ENCODE measurements around the gene OR2AG1.

The OR2AG1 gene, protein sequence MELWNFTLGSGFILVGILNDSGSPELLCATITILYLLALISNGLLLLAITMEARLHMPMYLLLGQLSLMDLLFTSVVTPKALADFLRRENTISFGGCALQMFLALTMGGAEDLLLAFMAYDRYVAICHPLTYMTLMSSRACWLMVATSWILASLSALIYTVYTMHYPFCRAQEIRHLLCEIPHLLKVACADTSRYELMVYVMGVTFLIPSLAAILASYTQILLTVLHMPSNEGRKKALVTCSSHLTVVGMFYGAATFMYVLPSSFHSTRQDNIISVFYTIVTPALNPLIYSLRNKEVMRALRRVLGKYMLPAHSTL

DNA sequence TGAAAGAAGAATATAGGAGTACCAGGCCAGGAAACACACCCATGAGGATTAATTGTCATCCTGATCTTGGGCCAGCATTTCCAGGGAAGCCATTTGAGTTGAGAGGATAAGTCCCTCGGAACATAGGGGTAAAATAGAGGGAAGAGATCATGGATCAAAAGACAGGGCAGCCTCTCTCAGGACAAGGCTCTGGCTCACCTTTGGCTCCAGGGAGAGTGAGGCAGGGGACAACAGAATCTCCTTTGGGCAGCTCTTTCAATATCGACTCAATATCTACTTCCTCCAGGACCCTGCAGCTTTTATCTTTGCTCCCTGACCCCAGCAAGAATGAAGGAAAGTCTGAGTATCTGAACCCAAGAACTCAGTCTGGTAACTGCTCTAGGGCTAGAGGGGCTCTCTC lies at the start of gene OR2AG1:
TSS of gene OR2AG1 (plus strand) at position 301 of the 400 bp plus-strand sequence. CDS start 2,018 bp downstream, outside the sequence.
- in situ Hi-C loops (cut with MboI; ENCODE audit: low sequenced_read_pairs) = no loop called here

DNA sequence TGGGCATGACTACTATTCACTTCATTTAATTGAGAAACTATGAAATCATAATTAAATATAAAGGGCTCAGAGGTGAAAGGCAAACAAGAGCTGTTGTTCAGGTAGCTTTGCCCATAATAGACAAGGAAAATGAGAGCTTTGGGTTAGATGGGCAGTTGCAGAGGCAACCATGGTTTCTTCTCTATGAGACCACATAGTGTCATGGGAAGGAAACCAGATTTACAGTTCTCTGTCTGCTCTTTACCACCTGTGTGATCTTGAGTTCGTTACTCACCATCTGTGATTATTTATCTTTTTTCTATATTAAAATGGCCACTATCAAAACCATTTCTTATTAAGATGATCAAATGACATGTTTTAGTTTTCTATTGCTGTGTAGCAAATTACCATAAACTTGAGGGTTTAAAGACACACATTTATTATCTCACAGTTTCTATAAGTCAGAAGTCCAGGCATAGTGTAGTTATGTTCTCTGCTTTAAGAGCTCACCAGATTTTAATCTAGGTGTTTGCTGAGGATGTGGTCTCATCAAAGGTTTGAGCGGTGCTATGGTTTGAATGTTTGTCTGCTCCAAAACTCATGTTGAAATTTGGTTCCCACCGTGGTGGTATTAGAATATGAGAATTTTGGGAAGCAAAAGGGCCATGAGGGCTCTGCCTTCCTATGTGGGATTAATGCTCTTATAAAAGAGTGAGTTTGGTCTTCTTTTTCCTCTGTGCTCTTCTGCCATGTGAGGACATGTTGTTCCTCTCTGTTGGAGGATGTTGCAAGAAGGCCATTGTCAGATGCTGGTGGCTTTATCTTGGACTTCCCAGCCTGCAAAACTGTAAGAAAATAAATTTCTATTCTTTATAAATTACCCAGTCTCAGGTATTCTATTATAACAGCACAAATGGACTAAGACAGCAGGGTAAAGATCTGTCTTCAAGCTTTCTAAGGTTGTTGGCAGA lies 49.2 kb upstream of the OR2AG1 start:
- in situ Hi-C loops (cut with MboI; ENCODE audit: low sequenced_read_pairs) = no loop called here

DNA sequence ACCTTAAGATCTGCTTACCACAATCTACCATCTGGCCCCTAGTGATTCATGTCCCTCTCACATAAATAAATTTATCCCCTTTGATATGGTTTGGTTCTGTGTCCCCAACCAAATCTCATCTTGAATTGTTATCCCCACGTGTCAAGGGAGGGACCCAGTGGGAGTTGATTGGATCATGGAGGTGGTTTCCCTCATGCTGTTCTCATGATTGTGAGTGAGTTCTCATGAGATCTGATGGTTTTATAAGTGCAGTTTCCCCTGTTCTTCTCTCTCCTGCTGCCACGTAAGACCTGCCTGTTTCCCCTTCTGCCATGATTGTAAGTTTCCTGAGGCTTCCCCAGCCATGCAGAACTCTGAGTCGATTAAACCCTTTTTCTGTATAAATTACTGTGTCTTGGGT lies 48.2 kb upstream of the OR2AG1 start:
- in situ Hi-C loops (cut with MboI; ENCODE audit: low sequenced_read_pairs) = no loop called here

DNA sequence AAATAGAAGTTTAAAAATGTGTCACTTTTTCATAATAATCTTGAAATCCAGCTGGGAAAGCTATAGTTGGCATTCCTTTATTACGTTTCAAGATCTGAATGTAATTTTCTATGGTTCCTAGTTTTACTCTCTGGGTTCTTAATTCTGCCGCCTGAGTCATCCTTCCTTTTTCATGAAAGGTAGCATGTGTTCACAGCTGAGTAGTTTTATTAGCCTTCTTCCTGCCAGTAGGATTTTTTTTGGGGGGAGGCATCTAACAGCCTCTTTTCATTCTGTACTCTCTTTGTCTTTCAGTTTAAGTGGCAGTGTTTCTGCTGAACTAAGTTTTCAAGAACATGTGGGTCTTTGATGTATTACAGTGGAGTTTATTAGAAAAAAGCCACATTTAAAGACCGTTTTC lies 47.5 kb upstream of the OR2AG1 start:
- in situ Hi-C loops (cut with MboI; ENCODE audit: low sequenced_read_pairs) = no loop called here

DNA sequence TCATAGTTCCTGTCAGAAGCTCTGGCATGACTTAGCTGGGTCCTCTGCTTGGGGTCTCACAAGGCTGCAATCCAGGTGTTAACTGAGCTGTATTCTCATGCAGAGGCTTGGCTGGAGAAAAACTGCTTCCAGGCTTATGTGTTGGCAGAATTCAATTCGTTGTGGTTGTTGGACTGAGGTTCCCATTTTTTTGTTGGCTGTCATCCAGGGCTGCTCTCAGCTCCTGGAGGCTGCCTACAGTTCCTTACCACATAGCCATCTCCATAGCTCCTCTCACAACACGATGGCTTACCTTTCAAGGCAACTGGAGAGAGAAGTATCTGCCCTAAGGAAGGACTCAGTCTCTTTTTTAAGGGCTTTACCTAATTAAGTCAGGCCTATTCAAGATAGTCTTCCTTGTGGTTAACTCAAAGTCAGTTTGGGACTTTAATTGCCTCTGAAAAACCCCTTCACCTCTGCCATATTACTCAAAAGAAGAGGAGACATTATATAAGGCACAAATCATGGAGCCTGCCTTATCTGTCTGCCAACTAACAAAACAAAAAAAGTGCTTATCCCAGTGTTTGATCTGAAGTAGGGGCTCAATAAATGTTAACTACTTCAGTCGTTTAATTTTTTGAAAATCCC lies 46.2 kb upstream of the OR2AG1 start:
- in situ Hi-C loops (cut with MboI; ENCODE audit: low sequenced_read_pairs) = no loop called here

DNA sequence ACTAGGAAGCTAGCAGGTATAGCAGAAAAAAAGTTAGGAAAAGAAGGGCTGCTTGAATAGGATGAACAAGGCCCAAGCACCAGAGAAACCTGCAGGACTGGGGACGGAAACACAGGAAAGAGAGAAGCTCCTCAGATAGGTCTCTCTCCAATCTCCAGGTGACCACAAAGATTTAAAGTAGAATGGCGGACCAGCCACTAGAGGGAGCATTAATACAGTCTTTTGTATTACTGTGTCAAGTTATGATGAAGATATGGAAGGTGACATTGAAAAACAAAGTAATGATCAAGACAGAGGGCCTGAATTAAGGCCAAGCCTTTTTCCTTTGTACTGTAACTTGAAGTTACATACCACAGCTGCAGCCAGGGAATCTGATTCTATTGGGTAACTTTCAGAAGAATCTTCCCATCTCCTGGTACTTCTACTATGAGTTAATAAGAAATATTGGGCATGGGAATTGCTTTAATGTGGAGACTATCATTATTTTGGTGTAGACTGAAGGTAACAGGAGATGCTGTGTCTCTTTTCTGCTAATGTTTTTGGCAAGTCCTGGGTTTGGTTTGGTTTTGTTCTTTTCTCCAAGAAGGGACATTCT lies 44.9 kb upstream of the OR2AG1 start:
- in situ Hi-C loops (cut with MboI; ENCODE audit: low sequenced_read_pairs) = no loop called here

DNA sequence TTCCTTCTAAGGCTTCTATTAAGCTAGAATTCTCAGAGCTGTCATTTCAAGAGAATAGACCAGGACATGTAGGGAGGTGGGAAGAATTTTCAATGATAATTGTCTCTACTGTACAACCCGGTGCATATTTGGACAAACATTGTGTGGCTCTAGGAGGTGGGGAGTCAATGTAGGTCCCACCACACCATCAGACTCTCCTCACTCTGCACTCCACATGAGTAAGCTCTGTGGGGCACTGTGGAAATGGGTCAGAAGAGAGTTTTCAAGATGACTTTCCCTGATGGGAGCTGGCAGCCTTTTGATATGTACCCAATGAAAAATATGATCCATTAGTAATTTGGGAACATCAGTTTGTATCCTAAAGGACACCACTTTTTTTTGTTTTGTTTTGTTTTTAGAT lies 44.2 kb upstream of the OR2AG1 start:
- in situ Hi-C loops (cut with MboI; ENCODE audit: low sequenced_read_pairs) = no loop called here

DNA sequence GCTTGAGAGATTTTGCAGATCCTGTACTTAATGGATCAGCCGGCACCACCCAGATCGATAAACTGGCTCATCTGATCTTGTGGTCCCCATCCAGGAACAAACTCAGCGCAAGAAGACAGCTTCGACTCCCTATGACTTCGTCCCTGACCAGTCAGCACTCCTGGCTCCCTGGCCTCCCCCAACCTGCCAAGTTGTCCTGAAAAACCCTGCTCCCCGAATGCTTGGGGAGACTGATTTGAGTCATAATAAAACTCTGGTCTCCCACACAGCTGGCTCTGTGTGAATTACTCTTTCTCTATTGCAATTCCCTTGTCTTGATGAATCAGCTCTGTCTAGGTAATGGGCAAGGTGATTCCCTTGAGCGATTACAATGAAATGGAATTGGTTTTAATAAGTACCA lies 40.6 kb upstream of the OR2AG1 start:
- in situ Hi-C loops (cut with MboI; ENCODE audit: low sequenced_read_pairs) = no loop called here

DNA sequence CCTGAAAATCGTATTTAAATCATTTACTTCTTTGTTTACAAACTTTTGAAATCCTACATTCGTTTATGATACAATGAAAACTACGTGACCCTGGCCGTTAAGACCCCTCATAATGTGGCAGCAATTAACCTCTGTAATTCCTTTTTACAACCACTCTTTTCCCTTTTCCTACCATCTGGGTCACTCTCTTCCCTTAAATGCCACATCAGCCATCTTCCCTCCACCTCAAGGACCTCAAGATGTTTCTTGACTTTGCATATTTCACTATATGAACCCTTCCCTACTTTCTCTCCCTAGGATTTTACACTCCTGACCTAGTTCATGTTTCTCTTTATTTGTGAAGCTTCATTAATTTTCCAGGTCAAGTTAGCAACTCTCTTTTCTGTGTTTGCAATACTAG lies 37.8 kb upstream of the OR2AG1 start:
- in situ Hi-C loops (cut with MboI; ENCODE audit: low sequenced_read_pairs) = no loop called here

DNA sequence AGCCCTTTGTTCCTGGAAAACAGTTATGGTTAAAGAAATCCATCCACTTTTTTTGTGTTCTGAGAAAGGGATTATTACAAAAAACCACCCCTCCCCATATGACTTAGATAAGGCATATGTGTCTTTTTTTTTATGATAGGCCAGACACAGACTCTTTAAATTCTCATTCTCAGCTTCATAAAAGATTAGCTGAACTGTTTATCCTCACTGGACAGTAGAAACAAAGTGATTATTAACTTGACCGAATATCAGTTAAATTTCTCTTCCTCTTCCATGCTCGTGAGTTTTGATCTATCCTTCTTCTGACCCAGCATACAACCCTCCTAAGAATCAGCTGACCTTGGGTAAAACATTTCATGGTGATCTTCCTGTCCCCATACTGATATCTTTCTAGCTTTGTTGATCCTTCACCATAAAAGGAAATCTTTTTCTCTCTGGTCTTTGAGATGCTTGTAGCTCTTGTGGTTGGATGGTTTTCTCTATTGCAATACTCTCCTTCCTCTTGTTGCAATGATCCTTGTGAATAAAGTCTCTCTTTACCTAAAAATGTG lies 37.3 kb upstream of the OR2AG1 start:
- in situ Hi-C loops (cut with MboI; ENCODE audit: low sequenced_read_pairs) = no loop called here

DNA sequence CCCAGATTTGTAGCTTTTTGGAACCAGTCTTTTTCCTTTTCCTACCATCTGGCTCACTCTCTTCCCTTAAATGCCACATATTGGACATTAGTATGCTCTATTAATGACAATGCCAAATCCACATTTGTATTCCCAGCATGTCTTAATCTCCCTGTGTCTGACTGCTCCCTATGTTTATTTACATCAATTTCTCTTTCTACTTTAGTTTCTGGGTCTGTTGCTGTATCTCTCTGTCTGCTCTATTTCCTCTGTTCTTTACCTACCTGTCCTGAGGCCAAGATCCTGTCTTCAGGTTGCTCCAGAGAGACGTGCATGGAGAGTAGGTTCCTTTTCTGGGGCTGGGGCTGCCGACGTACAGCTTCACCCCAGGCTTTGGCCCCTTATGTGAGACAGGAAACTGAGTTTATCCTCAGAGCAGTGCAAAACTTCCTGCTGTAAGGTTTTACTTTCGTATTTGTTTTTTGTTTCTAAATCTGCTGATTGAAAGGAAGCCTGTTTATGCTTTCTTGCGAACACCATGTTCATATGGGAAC lies 36.7 kb upstream of the OR2AG1 start:
- in situ Hi-C loops (cut with MboI; ENCODE audit: low sequenced_read_pairs) = no loop called here

DNA sequence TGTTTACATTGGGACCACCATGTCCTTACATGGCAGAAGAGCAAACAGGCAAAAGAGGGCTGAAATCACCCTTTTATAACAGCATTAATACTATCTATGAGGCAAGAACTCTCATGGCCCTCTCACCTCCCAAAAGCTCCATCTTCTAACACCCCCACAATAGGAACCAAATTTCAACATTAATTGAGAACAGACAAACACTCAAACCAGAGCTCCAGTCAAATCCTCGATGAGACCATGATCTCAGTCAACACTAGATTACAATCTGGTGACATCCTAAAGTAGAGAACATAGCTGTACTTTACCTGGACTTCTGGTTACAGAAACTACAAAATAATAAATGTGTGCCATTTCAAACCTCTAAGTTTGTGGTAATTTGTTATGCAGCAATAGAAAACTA lies 36.2 kb upstream of the OR2AG1 start:
- in situ Hi-C loops (cut with MboI; ENCODE audit: low sequenced_read_pairs) = no loop called here

DNA sequence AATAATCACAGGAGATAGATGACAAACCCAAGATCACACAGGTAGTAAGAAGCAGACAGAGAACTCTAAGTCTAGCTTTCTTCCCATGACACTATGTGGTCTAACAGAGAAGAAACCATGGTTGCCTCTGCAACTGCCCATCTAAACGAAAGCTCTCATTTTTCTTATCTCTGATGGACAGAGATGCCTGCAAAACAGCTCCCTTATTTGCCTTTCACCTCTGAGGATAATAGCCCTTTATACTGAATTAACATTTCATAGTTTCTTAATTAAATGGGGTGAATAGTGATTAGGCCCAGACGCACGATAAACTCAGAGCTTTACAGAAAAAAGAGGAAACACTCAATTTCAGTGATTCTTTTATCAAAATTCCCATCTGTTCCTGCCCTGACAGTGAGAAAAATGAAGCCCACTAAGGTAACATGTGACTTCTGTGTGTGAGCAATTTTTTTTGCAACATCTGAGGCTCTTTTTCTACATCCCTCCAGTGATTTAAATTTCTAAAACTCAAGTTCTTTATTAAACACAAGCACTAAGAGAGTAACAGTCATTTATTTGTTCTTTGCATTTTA lies 35.6 kb upstream of the OR2AG1 start:
- in situ Hi-C loops (cut with MboI; ENCODE audit: low sequenced_read_pairs) = no loop called here

DNA sequence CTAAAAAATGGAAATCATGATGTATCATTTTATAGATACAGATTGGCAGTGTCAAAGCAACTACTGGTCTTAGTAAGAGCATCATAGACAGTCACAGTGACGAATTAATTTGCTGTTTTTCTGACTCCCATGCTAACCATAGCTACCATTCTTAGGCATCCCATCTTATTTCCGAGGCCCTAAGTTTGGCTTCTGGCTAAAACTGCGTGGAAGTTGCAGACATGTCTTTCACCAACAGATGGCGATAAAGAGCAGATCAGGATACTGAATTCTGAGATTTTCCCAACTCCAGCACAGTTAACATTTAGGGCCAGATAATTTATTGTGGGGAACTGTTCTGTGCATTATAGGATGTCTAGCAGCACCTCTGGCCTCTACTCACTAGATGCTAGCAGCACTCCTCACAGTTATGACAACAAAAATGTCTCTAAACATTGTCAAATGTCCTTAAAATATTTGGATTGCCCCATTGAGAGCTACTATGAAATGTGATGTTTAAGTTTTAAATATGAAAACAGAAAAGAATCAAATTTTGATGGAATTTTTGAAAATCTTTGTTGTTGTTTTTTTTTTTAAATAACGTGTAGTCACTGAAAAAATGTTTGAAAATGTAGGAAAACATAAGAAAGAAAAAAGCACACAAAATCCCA lies 27.4 kb upstream of the OR2AG1 start:
- in situ Hi-C loops (cut with MboI; ENCODE audit: low sequenced_read_pairs) = no loop called here

DNA sequence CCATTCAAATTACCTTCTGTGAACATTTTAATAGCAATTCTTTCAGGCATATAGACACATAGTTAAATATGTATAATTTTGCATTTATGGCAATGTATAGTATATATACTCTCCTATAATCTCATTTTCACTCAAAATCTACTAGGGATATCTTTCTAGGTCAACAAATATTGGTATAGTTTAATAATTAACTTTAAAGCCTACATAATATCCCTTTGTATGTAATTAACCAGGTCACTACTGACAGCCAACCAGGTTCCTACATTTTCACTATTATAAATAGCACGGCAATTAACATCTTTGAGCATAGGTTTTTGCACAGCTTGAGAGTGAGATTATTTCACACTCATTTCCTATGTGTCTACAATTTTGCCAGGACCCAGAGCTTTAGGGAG lies 26.9 kb upstream of the OR2AG1 start:
- in situ Hi-C loops (cut with MboI; ENCODE audit: low sequenced_read_pairs) = no loop called here

DNA sequence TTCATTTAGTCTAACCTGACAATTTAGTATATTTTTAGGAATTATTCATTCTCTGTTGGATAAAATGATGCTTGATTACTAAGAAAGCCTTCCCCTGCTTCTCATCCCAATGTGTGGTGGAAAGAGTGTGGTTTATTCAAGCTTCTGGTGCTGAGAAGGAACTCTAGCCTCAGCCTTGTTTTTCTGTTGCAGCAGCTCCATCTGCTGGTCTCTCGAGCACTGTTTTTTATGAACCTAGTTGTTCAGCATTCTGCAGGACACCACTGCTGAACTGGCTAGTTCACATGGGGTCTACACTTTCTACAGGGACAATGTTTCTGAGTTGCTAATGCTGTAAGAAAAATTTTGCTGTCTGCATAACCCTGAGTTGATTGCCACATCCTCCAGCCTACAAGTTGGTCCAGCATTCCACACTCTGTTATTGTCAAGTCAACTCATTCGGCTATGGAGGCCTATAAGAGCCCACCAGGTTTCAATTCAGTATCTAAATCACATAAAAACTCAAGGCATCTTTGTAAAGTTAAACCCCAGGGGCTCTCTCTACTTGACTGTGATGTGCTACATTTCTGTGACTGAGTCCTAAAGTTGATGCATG lies 25.4 kb upstream of the OR2AG1 start:
- in situ Hi-C loops (cut with MboI; ENCODE audit: low sequenced_read_pairs) = no loop called here

DNA sequence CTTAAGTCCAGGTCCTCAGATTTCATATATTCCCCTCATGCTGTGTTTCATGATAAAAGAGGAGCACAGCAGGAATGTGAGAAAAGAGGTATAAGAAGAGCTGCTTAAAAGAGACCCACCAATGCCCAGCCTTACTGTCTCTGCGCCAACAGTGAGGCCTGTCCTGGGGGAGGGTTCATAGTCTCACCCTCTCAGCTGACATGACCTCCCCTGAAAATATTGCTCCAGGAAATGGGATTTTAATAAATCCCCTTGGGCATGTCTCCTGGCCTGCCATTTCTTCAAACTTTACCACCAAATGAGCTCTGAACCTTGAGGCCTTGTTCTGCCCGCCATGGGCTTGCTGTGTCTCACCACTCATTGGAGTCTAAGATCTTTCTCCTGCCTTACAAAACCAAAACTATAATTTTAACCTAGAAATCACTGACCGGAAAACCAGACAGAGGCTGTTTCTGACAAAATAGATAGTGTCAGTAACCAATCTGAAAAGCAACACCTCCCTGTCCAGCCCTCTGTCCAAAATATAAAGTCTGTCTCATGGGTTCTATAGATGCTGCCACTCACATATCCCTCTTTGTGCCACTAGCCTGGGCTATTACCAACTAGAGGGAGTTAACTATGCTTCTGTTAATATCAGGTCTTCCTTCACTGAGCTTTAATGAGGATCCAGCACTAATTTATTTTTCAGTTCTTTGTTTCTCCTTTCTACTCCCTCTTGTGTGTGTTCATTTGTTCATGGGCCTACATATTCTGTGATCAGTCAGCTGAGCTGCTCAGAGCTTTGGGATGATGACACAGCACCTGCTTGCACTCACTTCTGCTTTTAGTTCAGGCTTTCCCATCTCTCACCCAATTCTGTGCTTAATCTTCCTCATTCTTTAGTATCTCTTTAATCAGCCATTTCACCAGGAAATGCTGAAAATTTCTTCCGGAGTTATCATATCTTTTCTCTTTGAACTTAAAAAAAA lies 10.6 kb upstream of the OR2AG1 start, which contains the start of gene OR2AG2:
TSS of gene OR2AG2 (minus strand) at position 51 of the 968 bp plus-strand sequence. CDS start 3,019 bp downstream, outside the sequence.
- in situ Hi-C loops (cut with MboI; ENCODE audit: low sequenced_read_pairs) = no loop called here

DNA sequence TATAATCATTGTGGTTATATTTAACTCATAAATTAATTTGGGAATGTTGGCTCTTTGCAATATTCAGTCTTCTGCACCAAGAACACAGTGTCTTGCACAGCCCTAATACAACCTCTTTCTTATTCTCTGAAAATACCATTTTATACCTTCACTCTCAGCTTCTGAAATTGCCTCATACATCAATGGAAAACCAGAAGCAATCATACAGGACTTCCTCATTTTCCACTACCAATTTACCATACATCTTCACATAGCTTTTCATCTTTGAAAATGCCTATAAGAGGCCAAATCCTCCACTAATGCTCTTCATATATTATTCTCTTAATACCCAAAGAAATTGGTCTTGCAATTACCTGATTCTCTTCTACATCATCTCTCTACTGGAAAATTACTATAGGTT lies 4.3 kb upstream of the OR2AG1 start:
- in situ Hi-C loops (cut with MboI; ENCODE audit: low sequenced_read_pairs) = no loop called here

Data from hTERT RPE-1 (cell line).